Effector memory CD8-positive, alpha-beta T cell (primary cell): ENCODE results near the gene ZNF326.
"Not testable (repeated sequence)": the region's sequence is repeated elsewhere in the genome, so short reads cannot be mapped to it uniquely, and the experiment has no call there.

ENCODE experiments used
- ATAC-seq: fragments of 150-1000 bp; cut with Tn5 transposase; replicated peaks from 2 replicates; pipeline ENCODE4 v1.10.0; 2021; ENCODE audit warnings: mild to moderate bottlenecking, moderate library complexity
- DNase-seq, 3 experiments: peaks; one replicate each; pipeline ENCODE4 v3.0.0; 2021
- H3K27ac Mint-ChIP-seq, 2 donors: one replicate each; pipeline ENCODE4 v1.8.0; 2022; ENCODE audit warnings: mild to moderate bottlenecking in 2 of 2, mixed read lengths in 2 of 2, moderate library complexity in 2 of 2
- H3K27me3 Mint-ChIP-seq, 2 donors: one replicate each; pipeline ENCODE4 v1.8.0; 2022; ENCODE audit warnings: mixed read lengths in 2 of 2
- H3K36me3 Mint-ChIP-seq: one replicate; pipeline ENCODE4 v1.8.0; 2022; ENCODE audit warnings: mild to moderate bottlenecking, moderate library complexity, mixed read lengths; ENCODE audit not compliant: insufficient read depth
- H3K4me1 Mint-ChIP-seq, 2 donors: one replicate each; pipeline ENCODE4 v1.8.0; 2022; ENCODE audit warnings: low read depth in 2 of 2, mixed read lengths in 2 of 2
- H3K4me3 Mint-ChIP-seq, 2 donors: one replicate each; pipeline ENCODE4 v1.8.0; 2022; ENCODE audit warnings: mild to moderate bottlenecking in 2 of 2, mixed read lengths in 2 of 2, moderate library complexity in 2 of 2
- H3K9me3 Mint-ChIP-seq, 2 donors: one replicate each; pipeline ENCODE4 v1.8.0; 2022; ENCODE audit warnings: mixed read lengths in 2 of 2

ZNF326 gene

DNA sequence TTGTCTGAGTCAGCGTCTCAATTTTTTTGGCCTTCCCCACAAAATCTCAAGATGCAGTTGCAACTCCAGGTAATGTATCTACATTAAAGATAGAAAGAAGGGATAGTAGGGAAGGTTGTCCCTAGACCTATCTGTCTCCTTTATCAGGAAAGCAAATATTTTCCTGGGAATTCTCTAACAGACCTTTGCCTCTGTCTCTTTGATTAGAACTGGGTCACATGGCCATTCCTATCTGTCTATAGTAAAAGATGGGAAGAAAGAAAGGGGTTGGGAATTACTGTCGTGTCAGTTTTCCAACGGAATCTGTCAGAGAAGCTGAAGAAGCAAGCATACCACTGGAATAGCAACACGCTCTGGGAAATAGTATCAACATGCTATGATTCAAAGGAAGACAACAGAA, 48.7 kb downstream of the ZNF326 start:
- Mint-ChIP-seq H3K4me1 (peaks cover 0 to 2% of the 10 kb centered on the region in 2 donors), H3K27ac (no peak overlapping the region), H3K9me3 (no peaks in the 10 kb centered on the region), H3K4me3 (no peak overlapping the region), H3K27me3 (peaks cover 7 to 8% of the 10 kb centered on the region in 2 donors), H3K36me3 (no peaks in the 10 kb centered on the region)
- DNase-seq (no peak), ATAC-seq (no peak)

DNA sequence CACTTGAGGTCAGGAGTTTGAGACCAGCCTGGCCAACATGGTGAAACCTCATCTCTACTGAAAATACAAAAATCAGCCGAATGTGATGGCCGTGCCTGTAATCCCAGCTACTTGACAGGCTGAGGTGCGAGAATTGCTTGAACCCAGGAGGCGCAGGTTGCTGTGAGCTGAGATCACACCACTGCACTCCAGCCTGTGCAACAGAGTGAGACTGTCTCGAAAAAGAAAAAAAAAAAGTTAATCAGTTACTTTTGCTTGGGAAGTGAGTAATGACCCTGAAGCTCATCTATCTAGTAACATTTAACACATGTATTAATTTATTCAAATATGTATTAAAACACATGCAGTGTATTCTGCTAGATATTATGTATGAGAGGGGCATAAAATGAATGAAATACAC, 49.4 kb downstream of the ZNF326 start:
- Mint-ChIP-seq H3K9me3 (no peaks in the 10 kb centered on the region), H3K27me3 (peaks cover 7 to 8% of the 10 kb centered on the region in 2 donors), H3K4me1 (peaks cover 0 to 2% of the 10 kb centered on the region in 2 donors), H3K4me3 (no peak overlapping the region), H3K27ac (no peak overlapping the region), H3K36me3 (no peaks in the 10 kb centered on the region)
- no peak for DNase-seq
- ATAC-seq, result no peak

DNA sequence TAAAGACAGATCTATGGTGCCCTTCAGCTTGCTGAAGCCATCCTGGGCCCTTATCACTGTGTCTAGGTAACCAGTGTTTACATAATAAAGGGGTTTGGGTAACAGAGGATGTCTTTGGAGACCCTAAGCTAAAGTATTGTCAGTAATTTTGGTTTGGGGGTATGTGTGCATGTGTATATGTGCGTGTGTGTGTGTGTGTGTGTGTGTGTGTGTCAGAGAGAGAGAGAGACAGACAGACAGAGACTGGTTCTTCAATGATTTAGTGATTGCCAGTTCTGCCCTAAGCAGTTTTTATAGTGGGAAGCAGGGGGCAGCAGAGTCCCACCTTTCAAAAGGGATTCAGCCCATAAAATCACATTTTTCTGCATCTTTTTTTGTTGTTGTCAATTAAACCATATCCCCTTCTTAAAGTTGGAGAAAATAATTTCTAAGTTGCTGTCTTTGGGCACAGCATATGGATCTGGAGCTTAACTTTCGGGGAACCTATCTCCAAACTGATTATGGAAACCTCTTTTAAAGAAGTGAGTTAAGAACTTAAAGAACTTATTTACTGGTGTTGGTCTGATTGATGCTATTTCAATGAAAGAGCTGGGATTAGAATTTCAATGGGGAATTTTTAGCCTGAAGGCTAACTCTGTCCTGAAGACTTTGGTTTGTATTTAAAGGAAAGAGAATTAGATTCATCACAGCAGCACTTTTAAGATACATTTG, 51.1 kb downstream of the ZNF326 start:
- ATAC-seq (no peak), DNase-seq (peak in 1 of 3 experiments; percentile 10)
- H3K4me1 Mint-ChIP-seq, result peaks cover 0 to 2% of the 10 kb centered on the region in 2 donors
- H3K36me3 Mint-ChIP-seq, result no peaks in the 10 kb centered on the region
- H3K4me3 Mint-ChIP-seq, result no peak overlapping the region
- H3K9me3 Mint-ChIP-seq, result no peaks in the 10 kb centered on the region
- H3K27me3 Mint-ChIP-seq, result peaks cover 9% of the 10 kb centered on the region in 2 donors
- no peak overlapping the region for H3K27ac Mint-ChIP-seq

- H3K36me3 Mint-ChIP-seq, result no peaks in the 10 kb centered on the region
- no peak overlapping the region for H3K4me3 Mint-ChIP-seq
- H3K27me3 Mint-ChIP-seq, result peaks cover 15% of the 10 kb centered on the region in 2 donors
- no peaks in the 10 kb centered on the region for H3K9me3 Mint-ChIP-seq
- no peak overlapping the region for H3K27ac Mint-ChIP-seq
- peaks cover 0 to 2% of the 10 kb centered on the region in 2 donors for H3K4me1 Mint-ChIP-seq
- ATAC-seq, result no peak
- no peak for DNase-seq
These were observed 51.7 kb downstream of the ZNF326 start for GRCh38 chr1:90046635-90047034.

DNA sequence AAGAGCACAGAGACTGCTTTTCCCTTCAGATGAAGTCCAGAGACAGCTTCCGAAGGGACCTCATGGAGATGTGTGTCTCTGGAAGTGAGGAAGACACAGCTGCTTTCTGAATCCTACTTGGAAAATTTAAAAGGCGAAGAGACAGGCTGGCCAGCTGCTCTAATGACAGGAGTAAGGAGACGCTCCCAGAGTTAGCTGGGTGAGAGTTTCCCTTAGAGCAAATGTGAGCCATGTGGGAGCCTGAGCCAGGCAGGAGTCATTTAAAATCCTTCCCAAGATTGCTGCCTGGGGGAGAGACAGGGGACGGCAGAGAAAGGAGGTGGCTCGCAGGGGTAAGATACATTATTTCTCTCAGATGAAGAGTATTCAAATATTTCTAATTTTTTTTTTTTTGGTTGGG, 53.1 kb downstream of the ZNF326 start:
- Mint-ChIP-seq H3K27me3 (peaks cover 18 to 22% of the 10 kb centered on the region in 2 donors), H3K36me3 (no peaks in the 10 kb centered on the region), H3K4me1 (peaks cover 0 to 2% of the 10 kb centered on the region in 2 donors), H3K27ac (no peak overlapping the region), H3K4me3 (no peak overlapping the region), H3K9me3 (no peaks in the 10 kb centered on the region)
- ATAC-seq (no peak), DNase-seq (no peak)

DNA sequence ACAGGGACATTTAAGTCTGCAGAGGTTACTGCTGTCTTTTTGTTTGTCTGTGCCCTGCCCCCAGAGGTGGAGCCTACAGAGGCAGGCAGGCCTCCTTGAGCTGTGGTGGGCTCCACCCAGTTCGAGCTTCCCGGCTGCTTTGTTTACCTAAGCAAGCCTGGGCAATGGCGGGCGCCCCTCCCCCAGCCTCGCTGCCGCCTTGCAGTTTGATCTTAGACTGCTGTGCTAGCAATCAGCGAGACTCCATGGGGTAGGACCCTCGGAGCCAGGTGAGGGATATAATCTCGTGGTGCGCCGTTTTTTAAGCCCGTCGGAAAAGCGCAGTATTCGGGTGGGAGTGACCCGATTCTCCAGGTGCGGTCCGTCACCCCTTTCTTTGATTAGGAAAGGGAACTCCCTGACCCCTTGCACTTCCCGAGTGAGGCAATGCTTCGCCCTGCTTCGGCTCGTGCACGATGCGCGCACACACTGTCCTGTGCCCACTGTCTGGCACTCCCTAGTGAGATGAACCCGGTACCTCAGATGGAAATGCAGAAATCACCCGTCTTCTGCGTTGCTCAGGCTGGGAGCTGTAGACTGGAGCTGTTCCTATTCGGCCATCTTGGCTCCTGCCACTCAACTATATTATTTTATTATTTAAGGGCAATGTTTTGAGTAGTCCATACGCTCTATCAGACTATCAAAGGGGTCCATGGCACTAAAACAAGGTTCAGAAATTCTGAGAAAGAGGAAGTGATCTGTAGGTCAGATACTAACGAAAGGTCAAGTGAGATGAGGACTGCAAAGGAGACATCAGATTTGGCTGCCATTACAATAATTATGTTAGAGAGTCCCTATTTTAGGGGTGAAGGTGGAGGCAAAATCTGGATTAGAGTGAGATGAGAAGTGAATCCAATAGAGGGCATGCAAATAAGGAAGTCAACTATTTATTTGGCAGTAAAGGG, 68.1 kb downstream of the ZNF326 start:
- not testable (repeated sequence) for H3K4me1 Mint-ChIP-seq, H3K27ac Mint-ChIP-seq, ATAC-seq, DNase-seq, H3K36me3 Mint-ChIP-seq, H3K4me3 Mint-ChIP-seq
- Mint-ChIP-seq H3K27me3 (peaks cover 16 to 18% of the 10 kb centered on the region in 2 donors), H3K9me3 (peaks cover 0 to 12% of the 10 kb centered on the region in 2 donors)

DNA sequence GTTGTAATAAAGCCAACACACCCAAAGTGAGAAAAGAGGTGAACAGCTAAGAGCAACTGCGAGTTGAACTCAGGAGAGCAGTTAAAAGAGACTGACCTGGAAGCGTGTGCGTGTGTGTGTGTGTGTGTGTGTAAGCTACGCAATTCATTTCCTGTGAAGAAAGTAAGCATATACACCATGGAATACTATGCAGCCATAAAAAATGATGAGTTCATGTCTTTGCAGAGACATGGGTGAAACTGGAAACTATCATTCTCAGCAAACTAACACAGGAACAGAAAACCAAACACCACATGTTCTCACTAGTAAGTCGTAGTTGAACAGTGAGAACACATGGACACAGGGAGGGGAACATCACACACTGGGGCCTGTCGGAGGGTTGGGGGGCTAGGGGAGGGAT, 69.2 kb downstream of the ZNF326 start:
- ATAC-seq, H3K27ac Mint-ChIP-seq, H3K4me1 Mint-ChIP-seq, DNase-seq, H3K36me3 Mint-ChIP-seq, H3K4me3 Mint-ChIP-seq: not testable (repeated sequence)
- Mint-ChIP-seq H3K27me3 (peaks cover 16 to 22% of the 10 kb centered on the region in 2 donors), H3K9me3 (peaks cover 0 to 12% of the 10 kb centered on the region in 2 donors)

- peaks cover 0 to 12% of the 10 kb centered on the region in 2 donors for H3K9me3 Mint-ChIP-seq
- H3K27ac Mint-ChIP-seq, result no peak overlapping the region
- peaks cover 34 to 41% of the 10 kb centered on the region in 2 donors for H3K27me3 Mint-ChIP-seq
- no peak overlapping the region for H3K4me3 Mint-ChIP-seq
- H3K36me3 Mint-ChIP-seq, result no peaks in the 10 kb centered on the region
- H3K4me1 Mint-ChIP-seq, result no peaks in the 10 kb centered on the region
- DNase-seq, result no peak
- ATAC-seq, result no peak
These were observed 72.5 kb downstream of the ZNF326 start for GRCh38 chr1:90067194-90067931.

GRCh38 chr1:90068611-90069280, 73.8 kb downstream of the ZNF326 start:
- H3K9me3 Mint-ChIP-seq, result peaks cover 0 to 5% of the 10 kb centered on the region in 2 donors
- no peaks in the 10 kb centered on the region for H3K4me1 Mint-ChIP-seq
- no peak for DNase-seq
- H3K36me3 Mint-ChIP-seq, result no peaks in the 10 kb centered on the region
- peaks cover 35 to 41% of the 10 kb centered on the region in 2 donors for H3K27me3 Mint-ChIP-seq
- no peak for ATAC-seq
- H3K4me3 Mint-ChIP-seq, result no peak overlapping the region
- H3K27ac Mint-ChIP-seq, result no peak overlapping the region

GRCh38 chr1:90074137-90074536, 79.2 kb downstream of the ZNF326 start:
- ATAC-seq (no peak), DNase-seq (no peak)
- Mint-ChIP-seq H3K9me3 (no peaks in the 10 kb centered on the region), H3K36me3 (no peaks in the 10 kb centered on the region), H3K27me3 (peaks cover 29 to 38% of the 10 kb centered on the region in 2 donors), H3K4me1 (peaks cover 0 to 3% of the 10 kb centered on the region in 2 donors), H3K27ac (no peak overlapping the region), H3K4me3 (no peak overlapping the region)

DNA sequence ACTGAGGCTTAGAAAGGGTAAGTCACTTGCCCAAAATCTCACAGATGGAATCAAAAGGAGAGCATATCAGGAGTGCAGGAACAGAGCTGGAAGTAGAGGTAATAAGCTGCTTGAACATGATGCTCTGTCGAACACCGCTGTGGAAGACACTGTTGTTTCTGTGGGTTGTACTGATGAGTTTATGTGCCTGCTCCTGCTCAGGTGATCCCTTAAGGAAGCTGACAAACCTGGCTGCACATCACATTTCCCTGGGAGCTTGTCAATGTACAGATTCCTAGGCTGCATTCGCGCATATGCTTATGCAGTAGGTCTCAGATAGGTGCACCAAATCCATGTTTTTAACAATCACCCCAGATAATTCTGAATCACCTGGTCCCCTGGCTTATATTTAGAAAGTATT, 79.7 kb downstream of the ZNF326 start:
- no peak for ATAC-seq
- Mint-ChIP-seq H3K27ac (no peak overlapping the region), H3K36me3 (no peaks in the 10 kb centered on the region), H3K4me3 (no peak overlapping the region), H3K9me3 (no peaks in the 10 kb centered on the region), H3K27me3 (peaks cover 27 to 38% of the 10 kb centered on the region in 2 donors), H3K4me1 (peaks cover 0 to 3% of the 10 kb centered on the region in 2 donors)
- no peak for DNase-seq

DNA sequence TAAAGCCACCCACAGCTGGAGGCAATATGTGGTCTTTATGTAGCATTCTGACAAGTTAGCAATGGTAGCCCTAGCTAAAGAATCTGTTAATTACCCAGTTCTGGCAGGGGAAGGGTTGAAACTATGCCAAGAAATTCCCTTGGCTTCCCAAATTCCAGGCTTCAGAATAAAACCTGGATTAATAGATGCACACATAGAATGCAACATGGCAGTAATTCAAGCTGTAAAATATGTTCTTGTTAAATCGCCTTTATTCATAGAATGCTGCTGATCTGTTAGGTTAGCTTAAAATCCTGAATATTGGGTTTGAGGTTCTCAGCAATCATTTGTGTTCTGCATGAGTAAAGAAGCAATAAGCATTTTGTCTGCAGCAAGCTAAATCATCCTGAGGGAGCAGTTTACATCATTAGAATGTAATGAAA, 80.1 kb downstream of the ZNF326 start:
- Mint-ChIP-seq H3K9me3 (no peaks in the 10 kb centered on the region), H3K27ac (no peak overlapping the region), H3K27me3 (peaks cover 27 to 38% of the 10 kb centered on the region in 2 donors), H3K36me3 (no peaks in the 10 kb centered on the region), H3K4me3 (no peak overlapping the region), H3K4me1 (peaks cover 0 to 3% of the 10 kb centered on the region in 2 donors)
- DNase-seq (no peak), ATAC-seq (no peak)

- no peaks in the 10 kb centered on the region for H3K4me1 Mint-ChIP-seq
- no peak overlapping the region for H3K27ac Mint-ChIP-seq
- no peaks in the 10 kb centered on the region for H3K36me3 Mint-ChIP-seq
- H3K27me3 Mint-ChIP-seq, result peaks cover 36 to 38% of the 10 kb centered on the region in 2 donors
- no peaks in the 10 kb centered on the region for H3K9me3 Mint-ChIP-seq
- no peak overlapping the region for H3K4me3 Mint-ChIP-seq
- DNase-seq, result no peak
- no peak for ATAC-seq
These were observed 89.1 kb downstream of the ZNF326 start for GRCh38 chr1:90083995-90084394.
